ENCODE measurements around the gene MYOZ2.
"Not testable (repeated sequence)": the region's sequence is repeated elsewhere in the genome, so short reads cannot be mapped to it uniquely, and the experiment has no call there.

- TF ChIP-seq, protein P1, sequence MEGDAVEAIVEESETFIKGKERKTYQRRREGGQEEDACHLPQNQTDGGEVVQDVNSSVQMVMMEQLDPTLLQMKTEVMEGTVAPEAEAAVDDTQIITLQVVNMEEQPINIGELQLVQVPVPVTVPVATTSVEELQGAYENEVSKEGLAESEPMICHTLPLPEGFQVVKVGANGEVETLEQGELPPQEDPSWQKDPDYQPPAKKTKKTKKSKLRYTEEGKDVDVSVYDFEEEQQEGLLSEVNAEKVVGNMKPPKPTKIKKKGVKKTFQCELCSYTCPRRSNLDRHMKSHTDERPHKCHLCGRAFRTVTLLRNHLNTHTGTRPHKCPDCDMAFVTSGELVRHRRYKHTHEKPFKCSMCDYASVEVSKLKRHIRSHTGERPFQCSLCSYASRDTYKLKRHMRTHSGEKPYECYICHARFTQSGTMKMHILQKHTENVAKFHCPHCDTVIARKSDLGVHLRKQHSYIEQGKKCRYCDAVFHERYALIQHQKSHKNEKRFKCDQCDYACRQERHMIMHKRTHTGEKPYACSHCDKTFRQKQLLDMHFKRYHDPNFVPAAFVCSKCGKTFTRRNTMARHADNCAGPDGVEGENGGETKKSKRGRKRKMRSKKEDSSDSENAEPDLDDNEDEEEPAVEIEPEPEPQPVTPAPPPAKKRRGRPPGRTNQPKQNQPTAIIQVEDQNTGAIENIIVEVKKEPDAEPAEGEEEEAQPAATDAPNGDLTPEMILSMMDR (IDR thresholded peaks at IDR 0.05; ENCODE audit: low read depth, low read length): not testable (repeated sequence)
- not testable (repeated sequence) for TF ChIP-seq EZH2phosphoT487 (IDR thresholded peaks at IDR 0.05; ENCODE audit: low read depth)
These were observed 38.2 kb downstream of the MYOZ2 start for GRCh38 chr4:119173729-119174361.

Data from OCI-LY3 (cell line).